ENCODE results near the gene DGCR8. TPM values are rescaled to one million over a fixed set of nuclear protein-coding genes. Genes with fewer than 3 reads are reported as not detected.

DGCR8 gene
- 41.7 TPM for polyA plus RNA-seq (ENCODE audit: insufficient read length)

DNA sequence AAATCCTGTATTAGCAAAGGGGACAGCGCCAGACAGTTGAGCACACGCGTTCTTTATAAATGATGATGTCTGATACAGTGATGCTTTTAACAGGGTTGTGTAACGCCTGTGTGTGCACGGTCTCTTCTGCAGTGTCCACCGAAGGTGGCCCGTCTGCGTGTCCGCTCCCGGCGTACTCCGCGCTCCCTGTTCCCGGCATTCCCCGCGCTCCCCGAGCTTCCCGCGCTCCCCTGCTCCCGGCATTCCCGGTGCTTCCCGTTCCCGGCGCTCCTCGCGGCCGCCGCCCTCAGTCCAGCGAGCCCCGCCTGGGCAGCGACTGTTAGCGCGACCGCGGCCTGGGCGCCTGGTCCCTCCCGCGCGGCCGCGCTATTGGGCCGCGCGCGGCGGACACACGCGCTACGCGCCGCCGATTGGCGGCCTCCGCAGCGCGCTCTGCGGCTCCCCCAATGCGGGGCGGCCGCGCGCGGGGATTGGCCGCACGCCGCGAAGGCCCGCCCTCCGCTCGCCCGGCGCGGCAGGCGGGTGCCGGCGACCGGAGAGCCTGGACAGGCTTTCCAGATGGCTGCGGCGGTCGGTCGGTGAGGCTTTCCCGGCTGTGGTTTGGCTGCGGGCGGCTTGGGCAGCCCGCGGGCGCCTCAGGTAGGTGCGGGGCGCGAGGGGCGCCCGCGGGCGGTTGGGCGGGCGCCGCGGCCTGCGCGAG is at the start of gene DGCR8:
Gene DGCR8, plus strand, starts transcription at position 497 of the 700 bp plus-strand sequence. CDS start 5,723 bp downstream, outside the sequence.
- peak; percentile 95 for DNase-seq (ENCODE audit: low read depth)

DNA sequence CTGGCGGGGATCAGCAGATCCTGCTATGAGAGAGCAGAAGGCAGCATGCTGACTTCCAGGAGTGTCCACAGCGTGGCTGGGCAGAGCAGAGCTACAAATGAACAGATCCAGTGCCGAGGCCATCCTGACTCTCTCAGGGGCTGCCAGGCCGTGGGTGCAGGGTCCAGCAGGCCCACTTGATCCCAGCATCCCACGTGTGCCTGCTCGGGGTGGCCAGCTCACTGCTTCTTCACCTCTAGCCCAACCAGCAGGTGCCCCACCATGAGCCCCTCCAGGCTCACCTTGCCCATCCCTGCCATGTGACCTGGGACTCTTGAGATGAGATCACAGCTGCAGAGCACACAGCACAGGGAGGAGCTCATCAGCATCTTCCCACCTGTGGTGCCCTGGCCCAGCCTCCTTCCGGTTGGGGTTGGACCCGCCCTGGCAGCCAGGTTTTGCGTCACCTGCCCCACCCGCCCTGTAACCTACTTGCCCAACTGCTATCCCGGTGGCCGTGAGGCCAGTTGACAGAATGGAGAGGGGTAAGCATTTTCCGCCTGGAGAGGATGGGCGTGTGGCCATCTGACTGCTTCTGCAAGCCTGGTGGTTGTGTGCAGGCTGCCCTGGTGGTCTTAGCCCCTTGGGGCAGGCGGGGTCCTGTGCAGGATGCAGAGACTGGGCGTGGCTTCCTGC is 48.2 kb upstream of the DGCR8 start:
- DNase-seq (ENCODE audit: low read depth): no peak

DNA sequence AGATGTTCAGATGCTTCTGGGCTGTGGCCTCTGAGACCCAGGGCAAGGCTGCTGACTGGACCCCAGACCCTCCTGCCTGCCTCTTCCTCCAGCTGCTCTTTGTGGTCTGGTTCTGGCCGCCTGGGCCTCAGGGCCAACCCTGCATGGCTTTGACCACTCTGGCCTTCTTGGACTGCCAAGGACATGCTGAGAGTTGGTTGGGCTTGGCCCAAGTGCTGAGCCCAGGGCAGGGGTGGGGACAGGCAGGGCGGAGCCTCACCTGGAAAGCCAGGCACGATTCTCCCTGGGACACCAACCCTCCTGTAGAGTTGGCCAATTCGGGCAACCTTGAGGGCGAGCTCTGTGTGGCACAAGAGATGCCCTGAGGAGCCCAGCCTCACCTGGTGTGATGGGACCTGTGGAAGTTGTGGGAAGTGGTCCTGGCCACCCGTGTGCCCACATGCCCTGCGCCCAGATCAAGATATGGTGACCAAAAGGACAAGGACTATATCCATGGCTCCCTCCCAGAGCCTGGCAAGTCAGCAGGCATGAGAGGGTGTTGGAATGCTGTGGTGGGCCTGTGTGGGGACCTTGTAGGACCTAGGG is 47.5 kb upstream of the DGCR8 start:
- no peak for DNase-seq (ENCODE audit: low read depth)

DNA sequence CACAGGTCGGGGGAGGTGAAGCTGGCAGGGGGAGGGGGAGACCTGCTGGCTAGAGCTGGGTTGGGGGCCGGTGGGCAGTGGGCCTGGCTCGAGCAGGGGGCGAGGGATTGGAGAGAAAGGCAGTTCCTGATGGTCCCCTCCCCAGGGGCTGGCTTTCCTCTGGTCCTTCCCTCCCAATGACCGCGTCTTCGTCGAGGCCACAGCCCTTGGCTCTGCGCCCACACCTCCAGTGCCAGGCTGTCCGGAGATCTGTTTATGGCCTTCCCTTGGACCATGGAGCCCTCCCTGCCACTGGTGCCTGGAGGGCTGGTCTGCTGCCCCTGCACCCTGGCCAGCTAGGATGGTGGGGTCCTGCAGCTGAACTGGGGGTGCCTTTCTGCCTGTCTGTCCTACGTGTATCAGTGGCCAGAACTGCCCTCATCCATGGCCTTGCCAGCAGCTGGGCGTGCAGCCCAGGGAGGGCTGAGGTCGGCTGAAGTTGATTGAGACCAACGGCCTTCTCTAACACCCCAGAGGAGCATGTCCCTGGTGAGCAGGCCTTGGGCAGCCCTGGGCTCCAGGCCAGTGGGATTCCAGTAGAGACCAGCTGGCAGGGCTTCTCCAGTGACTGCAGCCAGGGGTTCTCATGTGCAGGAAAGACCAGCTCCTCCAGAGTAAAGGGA is 46.9 kb upstream of the DGCR8 start:
- no peak for DNase-seq (ENCODE audit: low read depth)

DNA sequence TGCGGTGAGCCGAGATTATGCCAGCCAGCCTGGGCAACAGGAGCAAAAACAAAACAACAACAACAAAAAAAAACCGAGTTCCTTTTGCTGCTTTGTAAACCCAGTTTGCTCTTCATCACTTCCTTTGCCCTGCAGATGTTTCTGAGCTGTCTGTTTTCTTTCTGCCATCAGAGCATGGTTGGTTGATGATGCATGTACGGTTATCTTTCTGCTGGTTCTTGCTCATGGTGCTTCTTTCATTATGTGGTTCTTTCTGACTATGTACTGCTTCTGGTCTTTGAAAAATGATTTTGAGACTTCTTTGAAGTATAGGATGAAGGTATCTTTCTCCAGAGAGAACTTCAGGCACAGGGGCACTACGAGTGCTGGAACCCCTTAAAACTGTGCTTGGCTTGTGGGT is 45.9 kb upstream of the DGCR8 start:
- DNase-seq (ENCODE audit: low read depth): no peak

DNA sequence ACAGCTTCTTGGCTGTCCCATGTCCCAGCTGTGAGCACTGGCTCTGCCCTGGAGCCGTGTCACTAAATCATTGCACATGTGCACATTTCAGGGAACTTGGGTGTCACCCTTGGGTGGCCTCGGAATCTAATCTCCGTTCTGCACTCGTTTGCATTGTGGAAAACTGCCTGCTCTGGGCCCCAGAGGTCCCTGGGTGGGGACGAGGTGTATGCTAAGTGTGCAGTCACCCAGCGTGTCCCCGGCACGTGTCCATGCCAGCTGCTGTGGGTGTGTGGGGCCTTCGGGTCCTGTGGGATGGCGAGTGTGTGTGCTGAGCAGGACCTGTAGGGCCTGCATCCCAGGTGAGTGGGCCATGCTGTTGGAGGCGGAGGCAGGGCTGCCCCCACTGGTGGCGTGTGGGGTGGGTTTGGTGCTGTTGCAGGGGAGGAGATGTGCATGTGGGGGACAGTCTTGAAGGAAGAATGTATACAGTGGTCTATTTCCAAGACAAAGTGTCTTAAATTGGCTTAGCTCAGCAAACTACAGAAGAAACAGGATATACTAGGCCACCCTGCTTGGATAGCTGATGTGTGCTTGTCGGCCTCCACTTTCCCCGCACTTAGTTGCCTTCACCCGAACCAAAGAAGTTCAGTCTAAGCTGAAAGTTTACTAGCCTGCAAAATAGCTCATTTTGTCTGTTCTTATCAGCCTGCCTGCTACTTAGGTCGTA is 44.5 kb upstream of the DGCR8 start:
- no peak for DNase-seq (ENCODE audit: low read depth)

DNA sequence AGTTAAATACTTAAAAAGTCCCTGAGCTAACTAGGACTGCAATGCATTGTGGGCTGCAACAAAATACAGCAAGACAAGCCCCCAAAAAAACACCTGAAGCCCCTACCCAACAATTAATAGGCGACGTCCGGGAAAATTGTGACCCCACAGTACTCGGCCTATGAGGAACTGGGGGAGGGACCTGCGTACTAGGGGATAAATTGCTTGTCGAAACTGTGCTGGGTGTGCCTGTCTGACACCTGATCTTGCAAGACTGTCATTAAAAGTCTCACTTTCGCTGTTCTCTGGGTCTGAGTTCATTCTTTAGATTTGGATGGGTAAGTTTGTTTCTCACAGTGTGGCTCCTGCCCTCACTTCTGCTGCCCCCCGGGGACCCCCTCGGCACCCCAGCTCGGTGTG is 44.0 kb upstream of the DGCR8 start:
- no peak for DNase-seq (ENCODE audit: low read depth)

DNA sequence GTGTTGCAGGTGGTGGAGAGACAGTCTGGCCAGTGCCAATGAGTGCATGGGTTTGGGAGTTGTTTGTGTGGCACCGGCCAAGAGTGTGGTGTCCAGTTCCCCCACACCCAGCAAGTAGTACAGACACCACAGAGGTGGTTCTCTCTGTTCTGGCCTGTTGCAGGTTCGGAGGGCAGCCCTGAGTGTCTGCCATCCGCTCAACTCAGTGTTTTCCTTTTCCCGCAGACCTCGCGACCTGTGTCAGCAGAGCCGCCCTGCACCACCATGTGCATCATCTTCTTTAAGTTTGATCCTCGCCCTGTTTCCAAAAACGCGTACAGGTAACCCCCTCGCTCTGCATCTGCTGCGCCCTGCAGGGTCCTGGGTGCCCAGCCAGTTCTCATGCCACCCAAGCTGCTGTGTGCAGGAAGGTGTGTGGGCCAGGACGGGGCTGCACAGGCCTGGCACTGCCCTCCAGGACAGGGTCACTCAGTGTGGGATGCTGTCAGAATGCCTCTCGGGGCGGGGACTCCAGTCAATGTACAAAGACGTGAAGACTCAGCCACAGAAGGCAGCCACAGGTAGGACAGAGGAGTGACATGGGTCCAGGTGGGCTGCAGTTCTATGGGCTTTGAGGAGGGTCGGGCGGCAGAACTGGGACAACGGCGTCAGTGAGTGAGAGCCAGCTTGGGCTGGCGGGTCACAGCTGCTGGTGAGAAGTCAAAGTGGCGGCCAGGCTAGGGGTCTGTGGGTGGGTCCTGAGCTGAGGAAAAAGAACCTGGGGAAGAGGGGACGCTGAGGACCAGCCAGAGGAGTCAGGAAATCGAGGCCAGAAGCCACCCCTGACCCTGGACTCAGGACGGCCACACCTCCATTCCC is 43.3 kb upstream of the DGCR8 start:
- no peak for DNase-seq (ENCODE audit: low read depth)

DNA sequence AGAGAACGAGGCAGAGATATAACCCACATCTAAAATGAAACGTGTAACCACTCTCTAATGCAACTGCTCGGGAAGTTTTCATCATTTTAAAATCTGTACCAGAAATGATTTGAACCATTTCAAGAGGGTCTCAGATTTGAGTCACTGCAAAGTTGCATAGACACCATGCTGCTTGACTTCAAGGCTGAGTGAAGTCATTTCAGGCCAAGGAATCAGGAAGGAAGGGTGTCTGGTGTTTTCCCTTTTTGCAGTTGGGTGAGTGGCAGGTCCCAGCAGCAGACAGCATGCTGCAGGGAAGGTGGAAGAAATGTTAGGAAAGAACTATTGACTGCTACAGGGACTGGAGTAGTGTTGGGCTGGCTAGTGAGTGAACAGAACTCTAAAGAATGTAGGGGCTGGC is 42.6 kb upstream of the DGCR8 start:
- no peak for DNase-seq (ENCODE audit: low read depth)

DNA sequence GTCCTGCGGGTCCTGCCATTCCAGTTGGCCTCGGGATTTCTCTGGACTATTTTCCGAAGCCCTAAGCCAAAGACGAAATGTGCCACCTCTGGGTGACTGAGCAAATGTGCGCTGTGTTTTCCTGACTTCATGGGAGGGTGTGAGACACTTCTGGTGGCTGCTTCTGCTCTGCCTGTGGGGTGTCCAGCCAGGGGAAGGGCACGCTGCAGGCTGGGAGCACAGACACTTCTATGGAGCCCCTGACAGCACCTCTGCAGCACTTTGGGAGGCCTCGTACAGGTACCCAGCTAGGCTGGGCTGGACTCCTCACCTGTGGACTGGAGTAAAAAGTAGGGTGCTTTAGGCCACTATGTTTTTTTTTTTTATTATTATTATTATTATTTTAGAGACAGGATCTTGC is 41.5 kb upstream of the DGCR8 start:
- DNase-seq (ENCODE audit: low read depth): no peak

DNA sequence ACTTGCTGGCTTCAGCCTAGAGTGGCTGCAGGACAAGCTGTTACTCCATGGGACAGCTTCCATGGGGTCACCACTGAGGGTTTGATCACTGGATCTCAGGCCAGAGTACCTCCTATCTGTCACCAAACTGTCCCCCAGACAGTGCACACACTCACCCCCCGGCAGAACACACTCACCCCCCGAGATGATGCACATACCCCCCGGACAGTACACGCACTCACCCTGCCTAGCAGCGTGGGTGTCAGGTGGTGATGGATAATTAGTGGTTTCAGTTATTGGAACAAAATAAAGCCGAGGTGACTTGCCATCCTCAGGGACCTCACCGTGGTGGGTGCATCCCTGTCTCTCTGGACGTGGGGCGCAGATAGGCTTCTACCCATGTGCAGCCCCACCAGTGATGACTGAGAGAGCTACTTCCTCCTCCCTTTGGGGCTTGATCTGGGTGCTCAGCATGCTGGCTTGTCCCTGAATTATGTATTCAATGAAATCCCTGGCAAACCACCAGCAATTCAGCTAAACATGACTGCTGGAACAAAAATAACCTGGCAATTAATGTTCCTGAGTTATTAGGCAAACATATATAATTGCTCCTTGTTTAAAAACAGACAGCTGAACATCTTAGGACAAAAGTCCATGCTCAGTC is 40.2 kb upstream of the DGCR8 start:
- DNase-seq (ENCODE audit: low read depth): no peak

DNA sequence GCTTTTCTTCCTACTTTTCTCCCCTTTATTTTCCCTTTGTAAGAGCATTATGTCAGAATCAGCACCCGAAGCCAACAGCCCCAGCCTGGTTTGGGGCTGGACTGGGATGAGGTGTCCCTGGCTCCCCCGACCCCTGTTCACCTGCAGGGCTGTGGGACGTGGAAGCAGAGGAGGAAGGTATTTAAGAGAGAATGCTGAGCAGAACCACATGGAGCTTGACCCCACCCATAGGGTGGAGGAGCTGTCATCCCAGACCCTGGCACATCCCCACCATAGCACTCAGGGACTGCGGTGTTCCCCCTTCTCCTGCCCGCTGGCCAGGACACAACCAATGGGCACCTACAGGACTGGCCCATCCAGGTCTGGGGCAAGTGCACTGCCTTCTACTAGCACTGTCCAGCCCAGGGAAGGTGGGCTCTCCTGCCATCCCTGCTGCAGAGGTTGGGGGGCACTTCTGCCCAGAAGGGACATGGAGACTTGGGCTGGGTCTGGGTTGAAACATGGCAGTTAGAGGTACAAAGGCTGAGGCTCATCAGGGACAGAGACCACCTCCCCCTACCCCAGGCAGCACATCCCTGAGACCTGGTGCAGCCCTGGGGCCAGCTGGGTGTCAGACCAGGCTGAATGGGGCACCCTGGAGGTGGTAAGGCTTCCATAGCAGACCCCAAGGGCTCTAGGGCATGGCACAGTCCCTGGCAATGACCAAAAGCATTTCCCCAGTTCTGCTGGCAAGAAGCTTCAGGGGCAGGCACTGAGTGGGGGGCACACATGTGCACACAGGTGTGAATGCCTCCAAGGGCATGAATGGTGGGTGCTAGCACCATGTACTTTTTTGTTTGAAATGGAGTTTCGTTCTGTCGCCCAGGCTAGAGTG is 39.5 kb upstream of the DGCR8 start:
- no peak for DNase-seq (ENCODE audit: low read depth)

DNA sequence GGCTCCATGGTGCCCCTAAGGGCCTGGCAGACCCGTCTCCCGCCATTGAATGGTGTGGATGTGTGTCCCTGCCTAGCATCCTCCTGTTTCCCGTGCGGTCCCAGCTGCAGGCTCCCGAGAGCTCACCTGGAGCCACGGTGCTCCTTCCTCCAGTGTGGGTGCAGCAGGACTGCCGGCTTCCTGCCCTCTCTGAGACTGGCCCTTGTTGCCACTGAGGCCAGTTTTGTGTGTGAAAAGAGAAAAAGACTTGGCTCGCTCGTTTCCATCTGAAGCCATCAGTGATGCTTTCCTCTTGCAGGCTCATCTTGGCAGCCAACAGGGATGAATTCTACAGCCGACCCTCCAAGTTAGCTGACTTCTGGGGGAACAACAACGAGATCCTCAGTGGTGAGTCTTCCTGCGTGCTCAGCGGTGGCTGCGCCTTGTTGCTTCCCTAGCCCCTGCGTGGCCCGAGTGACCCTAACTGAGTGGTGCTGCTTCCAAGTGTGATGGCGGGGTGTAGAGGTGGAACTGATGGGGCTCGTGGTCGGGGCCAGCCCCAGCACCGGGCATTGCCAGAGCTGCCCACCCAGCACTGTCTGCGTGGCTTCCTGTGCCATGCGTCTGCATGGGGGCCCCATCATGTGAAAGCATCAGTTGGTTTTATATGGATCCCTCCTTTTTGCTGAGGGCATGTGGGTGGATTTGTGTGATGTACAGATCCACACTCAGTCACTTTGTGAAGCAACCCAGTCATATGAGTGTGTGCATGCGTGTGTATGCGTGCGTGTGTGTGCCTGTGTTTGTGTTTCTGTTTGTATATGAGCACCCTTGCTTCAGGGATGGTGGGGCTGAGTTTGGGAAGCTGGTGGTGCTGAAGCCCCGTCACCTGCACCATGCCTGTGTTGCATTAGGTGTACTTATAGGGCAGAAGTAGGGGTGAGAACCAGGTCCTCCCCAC is 36.7 kb upstream of the DGCR8 start:
- no peak for DNase-seq (ENCODE audit: low read depth)

DNA sequence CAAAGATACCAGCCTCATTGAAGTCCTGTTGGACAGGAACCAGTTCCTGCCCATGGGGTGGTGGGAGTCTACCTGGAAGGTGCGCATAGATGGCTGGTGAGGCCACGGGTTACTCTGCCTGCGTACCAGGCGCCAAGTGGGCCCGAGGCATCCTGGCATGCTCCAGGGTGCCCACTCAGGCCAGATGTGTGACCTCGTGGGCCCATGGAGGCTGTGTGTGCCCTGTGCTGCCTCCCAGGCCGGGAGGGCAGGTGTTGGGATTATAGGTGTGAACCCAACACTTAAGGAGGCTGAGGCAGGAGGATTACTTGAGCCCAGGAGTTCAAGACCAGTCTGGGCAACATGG is 36.1 kb upstream of the DGCR8 start:
- DNase-seq (ENCODE audit: low read depth): no peak

DNA sequence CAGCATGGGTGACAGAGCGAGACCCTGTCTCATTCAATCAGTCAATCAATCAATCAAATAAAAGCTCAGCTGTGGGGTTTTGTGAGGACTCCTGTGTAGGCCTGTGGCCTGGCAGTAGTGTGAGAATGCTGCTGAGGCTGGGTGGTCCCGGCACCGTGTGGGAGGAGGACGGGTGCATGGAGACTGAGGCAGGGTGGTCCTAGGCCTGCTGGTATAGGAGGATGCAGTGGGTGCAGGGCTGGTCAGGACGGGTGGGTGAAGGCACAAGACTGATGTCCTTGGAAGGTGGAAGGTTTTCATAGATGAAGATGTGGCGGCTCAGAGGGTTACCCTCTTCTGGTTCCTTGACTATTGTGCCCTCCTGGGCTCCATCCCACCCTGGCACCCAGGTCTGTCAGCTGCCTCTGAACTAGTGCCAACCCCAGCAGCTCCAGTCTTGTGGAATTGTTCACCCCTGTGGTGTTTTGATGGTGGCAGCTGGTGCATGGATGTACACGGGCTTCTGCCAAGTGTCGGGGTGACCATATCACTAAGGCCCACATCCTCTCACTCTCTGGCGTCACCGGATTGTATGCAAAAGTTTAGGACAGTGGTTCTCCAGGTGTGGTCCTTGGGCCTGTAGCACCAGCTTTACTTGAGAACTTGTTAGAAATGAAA is 35.4 kb upstream of the DGCR8 start:
- no peak for DNase-seq (ENCODE audit: low read depth)

DNA sequence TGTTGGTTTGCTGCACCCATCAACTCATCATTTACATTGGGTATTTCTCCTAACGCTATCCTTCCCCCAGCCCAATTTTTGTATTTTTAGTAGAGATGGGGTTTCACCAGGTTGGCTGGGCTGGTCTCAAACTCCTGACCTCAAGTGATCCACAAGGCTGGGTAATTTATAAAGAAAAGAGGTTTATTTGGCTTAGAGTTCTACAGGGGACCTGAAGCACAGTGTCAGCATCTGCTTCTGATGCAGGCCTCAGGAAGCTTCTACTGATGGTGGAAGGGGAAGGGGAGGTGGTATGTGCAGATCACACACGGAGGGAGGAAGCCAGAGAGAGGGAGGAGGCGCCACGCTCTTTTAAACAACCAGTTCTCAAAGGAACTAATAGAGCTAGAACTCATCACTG is 33.3 kb upstream of the DGCR8 start:
- no peak for DNase-seq (ENCODE audit: low read depth)

DNA sequence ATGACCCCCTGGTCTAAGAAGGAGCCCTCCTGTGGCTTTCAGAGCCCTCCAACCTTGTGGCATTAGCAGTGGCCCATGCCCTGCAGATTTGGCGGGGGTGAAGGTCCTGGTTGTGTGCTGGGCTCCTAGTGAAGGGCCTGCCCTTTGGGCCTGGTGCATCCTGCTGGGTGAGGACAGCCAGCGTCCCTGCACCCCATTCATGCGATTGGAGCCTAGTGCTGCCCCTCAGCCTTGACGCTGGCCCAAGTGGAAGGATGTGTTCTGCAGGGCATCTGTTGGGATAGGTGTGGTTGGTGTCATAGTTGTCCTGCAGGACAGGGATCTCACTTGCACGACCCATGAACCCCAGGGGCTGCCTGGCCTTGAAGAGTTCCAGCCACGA is 28.1 kb upstream of the DGCR8 start:
- DNase-seq (ENCODE audit: low read depth): no peak

Measured in forelimb muscle (tissue), 1 donor.